ENCODE results near the gene R3HCC1L.
"Not testable (repeated sequence)": the region's sequence is repeated elsewhere in the genome, so short reads cannot be mapped to it uniquely, and the experiment has no call there.

GRCh38 chr10:98228266-98228665 is 93.8 kb downstream of the R3HCC1L start:
- TF ChIP-seq, protein P1, sequence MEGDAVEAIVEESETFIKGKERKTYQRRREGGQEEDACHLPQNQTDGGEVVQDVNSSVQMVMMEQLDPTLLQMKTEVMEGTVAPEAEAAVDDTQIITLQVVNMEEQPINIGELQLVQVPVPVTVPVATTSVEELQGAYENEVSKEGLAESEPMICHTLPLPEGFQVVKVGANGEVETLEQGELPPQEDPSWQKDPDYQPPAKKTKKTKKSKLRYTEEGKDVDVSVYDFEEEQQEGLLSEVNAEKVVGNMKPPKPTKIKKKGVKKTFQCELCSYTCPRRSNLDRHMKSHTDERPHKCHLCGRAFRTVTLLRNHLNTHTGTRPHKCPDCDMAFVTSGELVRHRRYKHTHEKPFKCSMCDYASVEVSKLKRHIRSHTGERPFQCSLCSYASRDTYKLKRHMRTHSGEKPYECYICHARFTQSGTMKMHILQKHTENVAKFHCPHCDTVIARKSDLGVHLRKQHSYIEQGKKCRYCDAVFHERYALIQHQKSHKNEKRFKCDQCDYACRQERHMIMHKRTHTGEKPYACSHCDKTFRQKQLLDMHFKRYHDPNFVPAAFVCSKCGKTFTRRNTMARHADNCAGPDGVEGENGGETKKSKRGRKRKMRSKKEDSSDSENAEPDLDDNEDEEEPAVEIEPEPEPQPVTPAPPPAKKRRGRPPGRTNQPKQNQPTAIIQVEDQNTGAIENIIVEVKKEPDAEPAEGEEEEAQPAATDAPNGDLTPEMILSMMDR (IDR thresholded peaks at IDR 0.05), result not testable (repeated sequence)
- not testable (repeated sequence) for TF ChIP-seq EP300 (IDR thresholded peaks at IDR 0.05)
